SK-N-MC (cell line): ENCODE measurements around the gene SLC26A3.

ENCODE experiments used
- DNase-seq: peaks from one replicate; pipeline ENCODE4 v3.0.0-alpha.2; 2011; ENCODE audit warnings: low read depth, low spot score
- H3K27ac ChIP-seq: fragments of 200-600 bp; sonication (generic); 2 replicates; pipeline ENCODE4 v1.5.1; 2016; ENCODE audit warnings: mixed run types
- H3K36me3 ChIP-seq: fragments of 200-600 bp; sonication (generic); 2 replicates; pipeline ENCODE4 v1.6.1; 2017; ENCODE audit warnings: antibody characterized with exemption, low read length, mixed read lengths; ENCODE audit not compliant: insufficient read depth
- H3K4me3 ChIP-seq: fragments of 200-600 bp; sonication (generic); 2 replicates; pipeline ENCODE4 v1.5.1; 2016
- H3K9ac ChIP-seq: fragments of 200-600 bp; sonication (generic); 2 replicates; pipeline ENCODE4 v1.8.0; 2017; ENCODE audit warnings: mixed run types, mixed read lengths; ENCODE audit not compliant: insufficient read length
- H3K9me3 ChIP-seq: fragments of 200-600 bp; sonication (generic); 2 replicates; pipeline ENCODE4 v1.6.1; 2017; ENCODE audit warnings: low read depth, mild to moderate bottlenecking, antibody characterized with exemption, low read length, moderate library complexity, mixed read lengths
- EZH2 ChIP-seq: fragments of 200-600 bp; sonication (generic); IDR thresholded peaks from one replicate; pipeline ENCODE4 v1.6.1; 2017; ENCODE audit warnings: antibody characterized with exemption
- FOXP2 ChIP-seq: optimal IDR thresholded peaks from 2 replicates; pipeline ENCODE3; 2011; ENCODE audit warnings: mild to moderate bottlenecking, moderate library complexity; ENCODE audit not compliant: insufficient read depth; ENCODE audit errors: extremely low read length, control extremely low read depth
- POLR2AphosphoS5 ChIP-seq: IDR thresholded peaks from 2 replicates; pipeline ENCODE4 v1.6.1; 2012; ENCODE audit warnings: mild to moderate bottlenecking, low read depth, low read length, borderline replicate concordance

SLC26A3 gene

GRCh38 chr7:107744345-107744750, 58.7 kb downstream of the SLC26A3 start:
- no peaks in the 10 kb centered on the region for H3K9me3 ChIP-seq
- peak overlapping the region; percentile 99; the same call in 1 of the 2 replicates for H3K27ac ChIP-seq
- peaks cover 10% of the 10 kb centered on the region for H3K36me3 ChIP-seq
- DNase-seq: no peak
- peak overlapping the region; percentile 99 for H3K9ac ChIP-seq
- peak overlapping the region; percentile 99 for H3K4me3 ChIP-seq
- TF ChIP-seq POLR2AphosphoS5: no peak
- TF ChIP-seq EZH2: no peak
- no peak for TF ChIP-seq FOXP2

GRCh38 chr7:107743567-107744344, 59.3 kb downstream of the SLC26A3 start, which contains the start of gene CBLL1:
Gene CBLL1, plus strand, starts transcription at chr7:107744142. Its CDS starts 22 bp downstream, at chr7:107744164.
- Histone ChIP-seq H3K4me3 (peak within 1 kb of the TSS; percentile 99), H3K27ac (peak within 1 kb of the TSS; percentile 99), H3K9me3 (no peaks in the 10 kb centered on the region), H3K9ac (peak within 1 kb of the TSS; percentile 99), H3K36me3 (peaks cover 4% of the 10 kb centered on the region)
- peak; percentile 85 for DNase-seq
- peak; percentile 88 for TF ChIP-seq POLR2AphosphoS5
- no peak for TF ChIP-seq EZH2
- TF ChIP-seq FOXP2: peak; percentile 100

GRCh38 chr7:107742678-107743566, 60.1 kb downstream of the SLC26A3 start:
- H3K36me3 ChIP-seq: no peaks in the 10 kb centered on the region
- H3K4me3 ChIP-seq: peak overlapping the region; percentile 99
- H3K27ac ChIP-seq: peak overlapping the region; percentile 99
- TF ChIP-seq POLR2AphosphoS5 (no peak), EZH2 (no peak), FOXP2 (no peak)
- H3K9me3 ChIP-seq: no peaks in the 10 kb centered on the region
- H3K9ac ChIP-seq: peak overlapping the region; percentile 99
- DNase-seq: no peak

- TF ChIP-seq FOXP2 (no peak), EZH2 (no peak), POLR2AphosphoS5 (no peak)
Measured at GRCh38 chr7:107728276-107728675, 74.7 kb downstream of the SLC26A3 start.

GRCh38 chr7:107726356-107727130, 76.5 kb downstream of the SLC26A3 start:
- DNase-seq: no peak
- no peak overlapping the region for H3K27ac ChIP-seq
- H3K4me3 ChIP-seq: no peak overlapping the region
- no peak overlapping the region for H3K9ac ChIP-seq
- no peaks in the 10 kb centered on the region for H3K36me3 ChIP-seq
- TF ChIP-seq FOXP2 (no peak), POLR2AphosphoS5 (no peak), EZH2 (no peak)
- H3K9me3 ChIP-seq: no peaks in the 10 kb centered on the region

More at GRCh38 chr7:107728276-107728675, 74.7 kb downstream of the SLC26A3 start:
- H3K36me3 ChIP-seq: no peaks in the 10 kb centered on the region
- no peak for DNase-seq
- no peak overlapping the region for H3K9ac ChIP-seq
- no peak overlapping the region for H3K4me3 ChIP-seq
- H3K27ac ChIP-seq: no peak overlapping the region
- H3K9me3 ChIP-seq: no peaks in the 10 kb centered on the region

- no peaks in the 10 kb centered on the region for H3K36me3 ChIP-seq
- H3K4me3 ChIP-seq: no peak overlapping the region
- no peak for DNase-seq
- H3K9me3 ChIP-seq: no peaks in the 10 kb centered on the region
- no peak overlapping the region for H3K27ac ChIP-seq
- TF ChIP-seq EZH2 (no peak), POLR2AphosphoS5 (no peak), FOXP2 (no peak)
- H3K9ac ChIP-seq: no peak overlapping the region
Measured at GRCh38 chr7:107725138-107725740, 77.8 kb downstream of the SLC26A3 start.

GRCh38 chr7:107723255-107723654, 79.8 kb downstream of the SLC26A3 start:
- Histone ChIP-seq H3K4me3 (no peak overlapping the region), H3K36me3 (no peaks in the 10 kb centered on the region), H3K9ac (no peak overlapping the region), H3K9me3 (no peaks in the 10 kb centered on the region), H3K27ac (no peak overlapping the region)
- TF ChIP-seq FOXP2 (no peak), POLR2AphosphoS5 (no peak)
- no peak for DNase-seq

- Histone ChIP-seq H3K36me3 (no peaks in the 10 kb centered on the region), H3K27ac (no peak overlapping the region), H3K9ac (no peak overlapping the region), H3K9me3 (no peaks in the 10 kb centered on the region), H3K4me3 (no peak overlapping the region)
- TF ChIP-seq EZH2: no peak
- no peak for TF ChIP-seq FOXP2
- no peak for TF ChIP-seq POLR2AphosphoS5
- DNase-seq: no peak
Measured at GRCh38 chr7:107721286-107721685, 81.7 kb downstream of the SLC26A3 start.
